NCI-H524 (cell line): ENCODE data around the gene AMOT.

Source experiments
- DNase-seq, 2 experiments: peaks; one replicate each; lab custom pipeline; 2025; lab: John Stamatoyannopoulos, UW

AMOT gene

DNA sequence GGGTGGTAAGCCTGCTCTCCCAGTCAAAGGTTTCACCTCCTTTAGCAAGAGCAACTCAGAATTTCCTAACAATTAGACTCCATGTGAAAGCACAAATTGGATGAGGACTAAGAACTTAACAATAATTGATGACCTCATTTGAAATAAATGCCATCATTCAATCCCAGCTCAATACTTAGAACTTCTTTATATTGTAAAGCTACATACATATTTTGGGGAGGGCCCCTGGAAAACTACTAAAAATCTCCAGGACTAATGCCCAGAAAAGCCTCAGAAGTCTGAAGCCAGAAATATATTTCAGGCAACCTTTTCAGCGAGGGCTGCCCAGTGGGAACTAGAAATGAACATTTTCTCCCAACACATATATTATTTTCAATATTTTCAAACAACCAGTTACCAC is 38.1 kb downstream of the AMOT start:
- DNase-seq: no peak

DNA sequence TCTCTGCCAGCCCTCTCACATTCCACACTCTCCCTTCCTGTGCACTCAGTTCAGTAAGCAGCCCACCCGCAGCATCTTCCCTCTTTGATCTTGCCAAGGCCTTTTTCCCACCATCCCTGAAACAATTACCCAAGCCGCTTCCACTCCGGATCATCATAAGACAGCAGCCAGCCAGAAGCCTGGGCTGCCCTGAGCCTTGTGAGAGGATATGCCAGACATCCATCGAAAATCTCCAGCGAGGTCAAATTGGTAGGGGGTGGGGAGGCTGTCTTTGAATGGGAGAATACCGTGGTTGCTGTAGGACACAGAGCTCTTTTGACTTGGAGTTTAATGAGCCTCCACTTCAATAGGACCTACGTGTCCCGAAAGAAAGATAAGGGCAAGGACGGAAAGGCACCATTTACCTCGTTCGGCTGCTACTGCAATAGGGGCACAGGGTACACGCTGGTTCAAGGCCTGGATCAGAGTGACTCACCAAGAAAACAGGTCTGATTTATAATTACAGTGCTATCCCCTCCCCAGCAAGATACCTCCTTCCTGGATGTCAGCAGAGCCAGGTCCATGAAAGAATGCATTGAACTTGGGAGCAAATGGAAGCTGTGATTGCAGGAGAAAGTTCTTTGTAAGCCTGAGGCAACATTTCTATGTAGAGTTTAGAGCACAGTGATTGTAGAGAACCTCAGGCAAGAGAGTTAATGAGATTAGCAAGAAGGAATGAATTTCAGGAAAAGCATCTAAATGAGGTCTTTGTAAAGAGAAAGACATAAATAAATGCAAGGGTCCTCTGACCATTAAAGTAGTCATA is 39.5 kb downstream of the AMOT start:
- no peak for DNase-seq

DNA sequence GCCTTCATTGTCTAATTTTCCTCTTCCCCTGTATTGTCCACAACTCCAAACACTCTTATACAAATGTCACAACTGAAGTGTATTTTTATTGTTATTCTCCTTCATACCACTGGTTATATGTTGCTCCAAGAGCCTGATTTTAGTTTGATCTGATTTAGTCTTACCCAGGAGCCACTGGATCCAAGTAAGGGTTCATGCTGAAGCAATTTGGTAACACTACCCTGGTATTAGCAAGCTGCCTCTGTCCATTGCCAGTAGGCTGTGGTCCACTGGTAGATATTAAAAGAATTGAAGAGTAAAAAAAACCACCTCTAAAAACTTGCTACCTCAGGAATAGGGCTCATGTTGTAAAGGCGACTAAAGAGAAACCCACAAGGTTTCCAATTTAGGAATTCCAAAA is 41.2 kb downstream of the AMOT start:
- DNase-seq: no peak

DNA sequence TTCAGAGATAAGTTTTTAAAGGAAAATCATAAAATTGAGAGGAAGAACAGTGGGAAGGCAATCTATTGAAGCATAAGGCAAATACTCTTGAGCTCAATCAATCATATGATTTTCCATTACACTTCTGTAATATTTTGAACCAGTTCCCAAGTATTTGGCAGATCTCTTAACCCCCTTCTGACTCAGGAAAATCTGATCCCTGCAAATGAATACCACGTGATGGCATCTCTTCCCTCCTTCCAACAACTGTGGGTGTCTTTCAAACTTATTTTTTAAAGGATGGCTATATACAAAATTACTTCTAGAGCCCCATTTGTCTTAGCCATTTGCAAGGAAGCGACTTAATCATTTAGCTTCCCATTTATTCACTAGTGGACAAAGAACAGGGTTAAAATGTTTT is 41.9 kb downstream of the AMOT start:
- DNase-seq: no peak

DNA sequence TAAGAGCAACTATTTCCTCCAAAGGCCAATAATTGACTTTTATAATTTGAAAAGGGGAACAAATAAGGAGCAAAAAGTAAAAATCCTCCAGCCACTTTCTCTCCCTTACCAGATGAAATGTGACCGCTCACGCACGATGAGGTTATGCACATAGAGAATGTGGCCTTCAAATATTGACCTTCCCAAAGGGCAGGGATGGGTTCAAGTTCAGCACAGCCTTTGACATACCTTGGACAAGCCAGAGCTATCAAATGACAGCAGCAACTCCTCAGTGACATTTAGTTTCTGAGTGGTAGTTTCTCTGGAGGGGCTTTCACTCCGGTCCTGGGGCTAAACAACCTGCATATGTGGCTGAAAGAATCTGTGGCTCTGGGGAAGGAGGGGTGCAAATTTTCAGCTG is 50.7 kb downstream of the AMOT start:
- no peak for DNase-seq

DNA sequence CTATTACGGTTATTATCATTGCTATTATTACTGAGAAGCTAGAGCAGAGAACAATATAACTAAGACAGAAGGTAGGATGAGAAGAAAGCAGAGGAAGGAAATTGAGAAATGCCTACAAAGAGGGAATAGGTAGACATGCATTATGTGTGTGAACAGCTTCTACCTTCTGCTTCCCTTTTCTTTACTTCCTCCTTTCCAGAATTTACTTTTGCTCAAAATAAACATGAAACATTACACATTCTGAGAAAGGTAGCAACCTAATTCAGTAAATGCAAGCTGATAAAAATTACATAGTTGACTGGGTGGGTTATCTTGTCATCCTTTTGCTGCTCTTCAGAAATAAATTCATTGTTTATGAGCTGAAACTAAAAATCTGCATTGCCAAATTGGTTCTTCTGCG is 54.6 kb downstream of the AMOT start:
- DNase-seq: no peak

DNA sequence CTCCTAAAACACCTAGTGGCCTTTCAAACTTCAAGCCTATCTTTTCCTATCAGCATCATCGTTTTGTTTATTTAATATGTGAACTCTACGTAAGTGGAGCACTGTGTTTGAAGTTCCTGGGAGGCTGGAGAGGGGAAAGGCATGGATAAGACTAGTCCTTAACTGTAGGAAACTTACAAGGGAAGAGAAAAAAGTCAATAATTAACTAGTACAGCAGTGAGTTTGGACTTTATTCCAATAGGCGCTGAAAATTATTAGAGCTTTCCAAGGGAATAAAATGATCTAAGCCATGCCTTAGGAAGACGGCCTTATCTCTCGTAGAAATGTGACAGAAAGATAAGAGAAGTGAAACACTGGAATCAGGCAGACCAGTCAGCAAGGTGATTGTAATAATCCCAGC is 55.3 kb downstream of the AMOT start:
- DNase-seq: no peak

DNA sequence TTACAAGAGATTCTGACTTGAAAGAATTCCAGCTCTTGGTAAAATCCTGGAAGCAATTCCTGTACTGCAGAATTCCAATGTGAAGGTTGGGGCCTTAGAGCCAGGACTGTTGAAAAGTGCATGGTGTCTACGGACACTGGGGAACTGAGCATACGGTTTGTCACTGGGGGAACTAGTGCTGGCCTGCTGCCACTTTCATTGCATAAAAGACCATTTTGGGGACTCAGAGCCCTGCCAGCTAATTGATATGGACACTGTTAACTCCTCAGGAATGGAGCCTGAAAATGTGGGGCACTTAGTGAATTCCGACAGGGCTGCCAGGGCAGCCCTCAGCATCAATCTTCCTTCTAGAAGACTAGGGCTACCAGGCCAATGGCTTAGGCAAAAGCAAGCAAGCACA is 55.9 kb downstream of the AMOT start:
- DNase-seq: no peak

DNA sequence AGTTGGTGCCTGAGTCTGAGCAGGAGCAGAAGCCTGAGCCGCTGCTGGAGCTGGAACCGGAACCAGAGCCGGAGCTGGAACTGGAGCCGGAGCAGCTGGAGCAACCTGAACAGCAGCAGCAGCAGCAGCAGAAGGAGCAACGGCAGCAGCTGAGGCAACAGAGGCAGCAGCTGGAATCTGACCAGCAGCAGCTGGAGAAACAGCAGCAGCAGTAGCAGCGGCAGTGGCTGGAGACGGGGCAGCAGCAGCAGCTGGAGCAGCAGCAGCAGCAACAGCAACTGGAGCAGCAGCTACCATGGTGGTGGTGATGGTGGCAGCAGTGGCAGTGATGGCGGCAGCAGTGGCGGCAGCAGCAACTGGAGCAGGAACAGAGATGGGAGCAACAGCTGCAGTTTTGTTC is 61.5 kb downstream of the AMOT start:
- no peak for DNase-seq

DNA sequence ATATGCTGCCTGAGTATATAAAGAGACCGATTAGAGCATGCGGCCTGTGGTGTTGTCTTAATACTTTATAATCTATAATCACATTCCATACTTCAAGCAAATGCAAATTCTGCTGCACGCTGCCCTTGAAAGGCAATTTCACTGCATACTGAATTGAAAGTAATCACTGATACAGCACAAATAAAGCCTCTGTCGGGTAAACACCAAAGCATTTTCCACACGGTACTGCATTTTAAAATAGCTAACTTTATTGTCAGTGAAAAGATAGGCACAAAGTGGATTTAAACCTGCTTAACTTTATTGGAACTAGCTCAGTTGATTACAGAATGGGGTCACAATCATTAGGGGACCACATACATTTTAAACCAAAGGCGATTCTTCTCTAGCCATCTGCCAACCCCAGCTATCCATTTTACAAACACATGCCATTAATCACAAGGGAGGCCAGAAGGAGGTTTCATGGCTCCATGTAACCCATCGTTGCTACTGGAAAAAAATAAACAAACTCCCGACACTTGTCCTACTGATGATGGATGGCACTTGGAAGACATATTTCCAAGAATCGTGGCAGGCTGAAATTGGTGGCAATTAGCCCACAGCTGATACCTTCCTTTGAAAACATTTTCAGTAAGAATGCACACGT is 65.9 kb downstream of the AMOT start:
- DNase-seq: peak in 1 of 2 experiments; percentile 53

DNA sequence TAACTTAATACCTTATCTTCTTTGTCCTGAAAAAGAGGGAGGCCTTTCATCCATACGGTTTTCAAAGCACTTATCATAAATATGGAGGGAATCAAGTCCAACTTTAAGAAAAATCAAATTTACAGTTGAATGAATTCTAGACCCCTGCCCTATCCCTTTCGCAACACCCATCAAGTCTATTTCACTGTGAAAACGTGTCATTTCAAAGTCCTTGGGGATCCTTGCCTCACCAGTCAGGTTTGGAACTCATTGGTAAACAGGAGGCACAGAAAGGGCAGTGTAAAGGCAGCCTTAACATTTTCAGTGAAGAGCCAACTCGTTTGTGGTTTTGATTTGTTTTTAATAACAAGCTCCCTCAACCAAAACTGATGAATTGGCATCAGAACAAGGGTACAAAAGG is 66.5 kb downstream of the AMOT start:
- DNase-seq: no peak

DNA sequence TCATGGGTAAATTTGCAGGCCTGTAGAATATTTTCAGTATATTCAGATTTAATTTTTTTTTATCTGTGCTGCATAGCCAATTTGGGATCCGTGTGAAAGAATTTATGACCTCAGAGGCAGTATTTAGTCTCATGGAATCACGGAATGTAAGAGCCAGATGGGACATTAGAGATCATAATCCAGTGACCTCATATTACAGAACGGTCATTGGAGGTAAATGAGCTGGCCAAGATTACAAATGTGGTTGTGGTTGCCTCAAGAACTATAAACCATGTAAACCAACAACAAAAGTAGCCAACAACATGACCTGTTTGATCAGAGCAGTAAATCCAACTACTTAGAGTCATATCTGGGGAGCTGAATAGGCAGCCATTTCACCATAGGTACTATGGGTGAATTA is 71.6 kb downstream of the AMOT start:
- DNase-seq: peak in 1 of 2 experiments; percentile 18

DNA sequence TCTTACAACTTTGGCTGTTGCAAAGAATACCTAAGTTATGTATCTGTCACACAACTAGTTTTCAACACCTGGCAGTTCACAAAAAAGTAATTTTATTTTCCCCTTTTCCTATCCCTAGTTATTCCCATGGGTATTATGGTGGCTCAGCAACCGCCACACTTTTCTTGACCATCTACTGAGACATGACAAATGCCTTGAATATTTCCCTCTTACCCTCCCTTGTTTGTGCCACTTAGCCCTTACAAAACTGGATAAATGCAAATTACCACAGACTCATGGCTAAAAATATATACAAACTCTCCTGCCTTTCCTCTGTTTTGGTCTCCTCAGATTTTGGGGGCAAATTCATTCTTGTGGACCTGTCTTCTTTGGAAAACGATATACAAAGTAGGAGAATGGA is 72.1 kb downstream of the AMOT start:
- DNase-seq: no peak

DNA sequence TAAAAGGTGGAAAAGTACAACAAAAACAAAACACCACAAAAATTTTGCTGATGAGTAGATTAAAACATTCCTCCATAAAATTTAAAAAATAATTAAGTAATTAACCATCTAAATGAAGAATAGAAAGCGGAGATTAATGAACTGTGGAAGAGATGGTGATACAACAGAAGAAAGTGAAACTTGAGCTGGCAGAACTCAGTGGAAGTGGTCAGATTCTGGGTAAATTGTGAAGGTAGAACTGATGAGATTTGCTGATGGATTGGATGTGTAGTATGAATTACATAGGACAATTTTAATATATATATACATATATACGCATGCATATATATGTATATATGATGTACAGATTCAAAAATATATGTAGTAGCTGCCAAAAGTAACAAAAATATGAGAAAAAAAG is 73.9 kb downstream of the AMOT start:
- DNase-seq: no peak

DNA sequence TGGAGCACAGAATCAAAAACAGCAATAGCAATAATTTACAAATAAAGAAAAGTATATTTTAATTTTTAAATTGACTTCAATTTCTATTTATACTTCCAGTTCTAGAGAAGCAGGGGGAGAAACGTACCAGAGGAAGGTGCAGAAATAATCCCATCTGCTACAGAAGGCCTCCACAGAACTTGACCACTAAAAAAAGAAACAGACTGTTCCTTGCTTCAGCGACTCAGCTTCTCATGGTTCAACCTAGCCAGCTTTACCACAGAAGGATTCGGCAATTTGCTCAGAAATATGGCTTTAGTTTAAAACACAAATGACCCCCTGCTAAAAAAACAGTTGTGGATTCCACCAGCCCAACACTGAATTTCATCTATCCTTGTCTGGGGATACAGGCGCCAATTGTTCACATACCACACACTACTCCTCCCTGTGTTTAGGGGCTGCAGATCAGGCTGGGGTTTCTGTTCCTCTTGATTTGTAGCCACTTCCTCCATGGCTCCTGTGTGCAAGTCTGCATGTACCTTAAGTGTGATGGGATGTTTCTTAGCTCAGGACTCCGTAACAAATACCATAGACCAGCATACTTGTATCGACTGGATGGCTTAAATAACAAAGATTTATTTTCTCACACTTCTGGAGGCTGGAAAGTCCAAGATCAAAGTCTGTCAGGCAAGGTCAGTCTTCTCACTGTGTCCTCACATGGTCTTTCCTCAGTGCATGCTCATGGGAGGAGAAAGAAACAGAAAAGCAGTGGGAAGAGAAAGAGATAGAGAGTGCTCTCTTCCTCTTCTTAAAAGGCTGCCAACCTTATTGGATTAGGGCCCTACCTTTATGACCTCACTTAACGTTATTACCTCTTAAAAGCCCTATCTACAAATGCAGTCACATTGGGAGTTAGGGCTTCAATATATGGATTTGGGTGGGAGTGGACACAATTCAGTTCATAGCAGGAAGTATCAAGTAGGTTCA is 79.1 kb downstream of the AMOT start:
- no peak for DNase-seq

DNA sequence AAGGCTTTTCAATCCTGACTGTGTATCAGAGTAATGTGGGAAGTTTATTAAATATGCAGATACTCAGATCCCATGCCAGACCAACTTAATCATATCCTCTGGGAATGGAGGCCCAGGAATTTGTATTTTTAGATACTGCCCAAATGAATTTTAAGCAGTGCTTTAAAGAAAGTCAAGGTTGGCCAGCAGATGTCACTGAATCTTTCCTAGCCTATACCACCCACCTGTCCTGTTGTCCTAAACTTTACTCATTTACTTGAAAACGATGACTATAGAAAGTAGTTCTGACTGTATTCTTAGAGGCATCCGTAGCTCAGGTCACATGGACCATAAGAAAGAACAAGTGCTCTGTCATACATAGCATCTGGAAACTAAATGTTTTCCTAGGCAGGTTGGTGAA is 79.9 kb downstream of the AMOT start:
- no peak for DNase-seq

DNA sequence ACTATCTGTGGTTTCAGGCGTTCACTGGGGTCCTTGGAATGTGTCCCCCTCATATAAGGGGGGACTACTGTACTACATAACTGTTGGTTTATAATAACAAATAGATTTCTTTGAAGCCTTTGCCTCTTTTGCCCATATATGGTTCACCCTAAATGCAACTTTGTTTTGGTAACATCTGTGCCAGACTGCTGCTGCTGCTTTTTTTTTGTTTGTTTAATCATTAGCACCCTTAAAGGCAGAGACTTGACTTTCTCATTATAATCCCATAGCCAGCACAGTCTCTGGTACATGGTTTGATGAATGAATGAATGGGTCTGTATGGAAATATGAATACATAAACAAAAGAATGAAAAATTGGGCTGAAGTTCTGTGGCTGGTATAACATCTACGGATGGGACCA is 80.7 kb downstream of the AMOT start:
- DNase-seq: no peak

DNA sequence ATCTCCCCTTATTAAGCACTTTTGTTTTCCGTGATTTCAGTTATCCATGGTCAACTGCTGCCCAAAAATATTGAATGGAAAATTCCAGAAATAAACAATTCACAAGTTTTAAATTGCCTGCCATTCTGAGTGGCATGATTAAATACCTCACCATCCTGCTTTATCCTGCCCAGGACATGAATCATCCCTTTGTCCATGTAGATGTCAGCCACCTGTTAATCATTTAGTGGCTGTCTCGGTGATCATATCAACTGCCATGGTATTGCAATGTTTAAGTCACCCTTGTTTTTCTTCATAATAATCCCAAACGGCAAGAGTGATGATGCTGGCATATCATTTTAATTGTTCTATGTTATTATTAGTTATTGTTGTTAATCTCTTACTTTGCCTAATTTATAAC is 81.1 kb downstream of the AMOT start:
- peak in 1 of 2 experiments; percentile 13 for DNase-seq

DNA sequence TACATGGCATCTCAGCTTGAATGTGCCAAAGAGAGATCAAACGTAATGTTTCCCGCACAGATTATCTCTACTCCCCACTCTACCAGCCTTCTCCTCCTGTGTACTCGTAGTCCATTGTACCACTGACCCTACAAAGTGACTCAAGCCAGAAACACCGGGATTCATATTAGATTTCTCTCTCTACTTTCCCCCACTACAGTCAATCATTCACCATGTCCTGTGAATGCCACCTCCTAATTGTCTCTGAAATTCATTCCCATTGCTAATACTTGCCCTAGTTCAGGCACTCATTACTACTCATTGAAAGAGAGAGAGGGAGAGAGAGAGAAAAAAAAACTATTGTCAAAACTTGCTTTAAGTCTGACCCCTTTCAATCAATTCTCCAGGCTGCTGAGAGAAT is 82.7 kb downstream of the AMOT start:
- no peak for DNase-seq

DNA sequence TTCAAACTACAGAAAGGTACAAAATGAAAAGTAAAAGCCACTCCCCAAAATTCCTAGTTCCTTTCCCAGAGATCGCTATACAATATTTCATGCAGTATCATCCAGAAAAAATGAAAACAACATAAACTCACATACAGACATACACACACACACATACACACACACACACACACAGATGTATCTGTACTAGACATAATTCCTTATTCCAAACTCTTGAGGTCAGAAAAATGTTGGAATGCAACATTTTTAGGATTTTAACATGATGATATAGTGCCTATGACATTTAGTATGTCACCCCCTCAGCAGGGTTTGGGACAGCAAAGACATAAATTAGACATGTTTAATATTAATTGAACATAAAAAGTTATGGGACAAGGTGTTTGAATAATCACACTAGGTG is 87.5 kb downstream of the AMOT start:
- no peak for DNase-seq

DNA sequence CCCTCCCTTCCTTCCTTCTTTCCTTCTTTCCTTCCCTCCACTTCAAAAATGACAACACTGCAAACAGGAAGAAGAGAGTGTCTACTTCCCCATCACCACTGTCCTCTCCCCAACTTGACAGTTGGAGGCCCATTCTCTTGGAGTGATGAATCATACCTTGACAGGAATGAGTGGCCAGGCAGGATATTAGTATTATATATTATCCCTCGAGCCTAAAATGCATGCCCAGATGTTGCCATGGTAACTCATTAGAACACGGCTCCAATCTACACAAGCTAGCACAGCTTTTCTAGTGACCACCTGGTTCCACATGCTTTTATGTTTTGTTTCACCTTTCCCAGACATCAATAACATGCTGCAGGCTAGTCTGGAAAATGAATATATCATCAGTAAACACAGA is 89.6 kb downstream of the AMOT start:
- DNase-seq: peak in 1 of 2 experiments; percentile 51

DNA sequence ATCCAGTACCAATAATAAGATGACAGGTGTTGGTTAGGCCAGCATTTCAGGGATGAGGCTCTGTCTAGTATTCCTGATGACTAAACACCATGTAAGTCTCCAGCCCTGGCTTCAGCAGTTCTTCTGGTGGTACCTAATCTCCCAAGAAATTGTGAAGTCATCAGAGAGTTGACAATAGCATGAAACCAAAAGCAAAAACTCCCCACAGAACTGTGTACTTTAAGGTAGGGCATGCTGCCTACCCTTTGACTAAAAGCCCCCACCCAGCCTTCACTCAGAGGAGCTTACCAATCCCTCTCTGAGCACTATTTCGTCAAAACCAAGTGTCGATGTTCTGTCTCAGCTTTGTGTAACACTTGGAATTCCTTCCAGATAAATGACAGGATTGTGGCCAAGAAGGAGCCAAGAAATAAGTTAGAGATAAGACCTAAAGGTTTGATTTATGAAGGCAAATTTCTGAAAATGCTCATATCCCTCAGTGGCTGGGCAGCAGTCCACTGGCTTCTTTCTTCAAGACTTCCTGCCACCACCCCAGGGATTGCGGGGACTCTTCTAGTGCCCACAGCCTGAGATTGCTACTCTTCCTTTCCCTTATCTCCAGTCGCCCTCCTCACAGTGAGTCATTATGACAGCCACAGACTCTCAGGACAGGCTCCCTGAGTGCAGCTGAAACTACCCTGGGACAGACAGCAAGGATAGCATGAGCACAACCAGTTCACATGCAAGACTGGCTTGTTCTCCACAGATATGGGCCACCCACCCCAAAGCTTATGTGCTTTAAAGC is 93.6 kb downstream of the AMOT start:
- DNase-seq: no peak
